ENCODE data around the gene SKAP2.

SKAP2 gene

DNA sequence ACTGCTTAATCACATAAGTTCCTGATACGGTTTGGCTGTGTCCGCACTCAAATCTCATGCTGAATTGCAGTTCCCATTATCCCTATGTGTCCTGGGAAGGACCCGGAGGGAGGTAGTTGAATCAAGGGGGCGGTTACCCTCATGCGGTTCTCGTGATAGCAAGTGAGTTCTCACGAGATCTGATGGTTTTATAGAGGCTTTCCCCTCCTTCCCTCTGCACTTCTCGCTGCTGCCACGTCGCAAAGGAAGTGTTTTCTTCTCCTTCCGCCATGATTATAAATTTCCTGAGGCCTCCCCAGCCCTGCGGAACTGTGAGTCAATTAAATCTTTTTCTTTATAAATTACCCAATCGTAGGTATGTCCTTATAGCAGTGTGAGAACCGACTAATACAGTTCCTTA is 226.2 kb downstream of the SKAP2 start:
- DNase-seq (ENCODE audit: low read depth in 2 of 2) = no peak

DNA sequence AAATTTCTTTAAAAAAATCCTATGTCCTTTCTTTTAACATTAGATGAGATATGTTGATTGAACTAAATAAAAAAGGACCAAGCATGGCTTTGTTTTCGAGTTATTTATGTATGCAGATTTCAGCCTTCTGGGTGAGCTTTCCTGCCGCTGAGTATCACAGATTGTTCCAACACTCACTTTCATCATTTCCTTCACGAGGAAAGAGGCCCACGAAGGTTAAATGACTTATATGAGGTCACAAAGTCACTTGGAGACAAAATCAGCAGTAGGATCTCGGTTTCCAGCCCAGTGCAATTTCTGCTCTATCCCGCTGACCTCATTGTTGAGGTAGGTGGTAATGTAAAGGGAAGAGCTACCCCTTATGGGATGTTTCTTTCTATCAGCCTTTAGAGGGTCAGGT is 226.8 kb downstream of the SKAP2 start:
- DNase-seq (ENCODE audit: low read depth in 2 of 2) = no peak

GRCh38 chr7:26636808-26637207 is 227.6 kb downstream of the SKAP2 start:
- no peak for DNase-seq (ENCODE audit: low read depth in 2 of 2)

- no peak for DNase-seq (ENCODE audit: low read depth in 2 of 2)
Observed at GRCh38 chr7:26633557-26633956, 230.8 kb downstream of the SKAP2 start.

GRCh38 chr7:26631601-26632000 is 232.8 kb downstream of the SKAP2 start:
- DNase-seq (ENCODE audit: low read depth in 2 of 2) = no peak

- DNase-seq (ENCODE audit: low read depth in 2 of 2) = no peak
Observed at GRCh38 chr7:26630941-26631580, 233.3 kb downstream of the SKAP2 start.

GRCh38 chr7:26630361-26630760 is 234.0 kb downstream of the SKAP2 start:
- no peak for DNase-seq (ENCODE audit: low read depth in 2 of 2)

GRCh38 chr7:26629696-26630095 is 234.7 kb downstream of the SKAP2 start:
- DNase-seq (ENCODE audit: low read depth in 2 of 2) = no peak

GRCh38 chr7:26627891-26628341 is 236.5 kb downstream of the SKAP2 start:
- DNase-seq (ENCODE audit: low read depth in 2 of 2) = no peak

DNA sequence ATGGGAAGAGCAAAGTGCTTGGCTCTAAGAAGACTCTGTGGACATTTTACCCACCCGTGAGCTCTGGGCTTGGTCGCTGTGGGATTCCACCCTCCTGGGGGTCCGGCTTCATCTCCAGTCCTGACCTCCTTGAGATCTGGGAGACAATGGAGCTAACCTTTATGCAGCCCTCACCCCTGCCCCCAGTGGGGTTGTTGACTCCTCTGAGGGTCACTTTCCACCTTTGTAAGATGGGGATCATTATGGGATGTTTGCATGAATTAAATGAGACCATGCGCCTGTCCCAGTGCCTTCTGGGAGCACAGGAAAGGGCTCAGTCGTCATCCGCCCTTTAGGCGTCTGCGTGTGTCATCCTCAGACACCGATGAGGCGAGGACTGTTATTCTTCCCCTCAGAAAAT is 237.2 kb downstream of the SKAP2 start:
- no peak for DNase-seq (ENCODE audit: low read depth in 2 of 2)

DNA sequence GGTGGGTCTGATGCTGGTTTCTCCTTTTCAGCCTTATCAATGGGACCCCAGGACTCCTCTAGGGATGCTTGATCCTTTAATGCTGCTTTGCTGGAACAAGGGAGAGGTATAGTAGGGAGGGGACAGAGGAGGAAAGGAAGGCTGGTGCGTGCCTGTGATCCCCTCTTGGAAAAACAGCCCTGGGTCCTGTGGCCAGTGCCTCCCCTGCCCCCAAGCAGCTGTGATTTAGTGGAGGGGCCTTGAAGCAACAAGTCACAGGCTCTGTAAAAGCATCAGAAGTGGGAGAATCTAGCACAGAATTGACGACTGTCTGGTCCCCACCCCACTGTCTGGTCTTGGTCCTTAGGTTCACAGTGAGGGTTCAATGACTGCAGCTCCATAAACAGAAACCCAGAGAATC is 237.7 kb downstream of the SKAP2 start:
- DNase-seq (ENCODE audit: low read depth in 2 of 2) = no peak

DNA sequence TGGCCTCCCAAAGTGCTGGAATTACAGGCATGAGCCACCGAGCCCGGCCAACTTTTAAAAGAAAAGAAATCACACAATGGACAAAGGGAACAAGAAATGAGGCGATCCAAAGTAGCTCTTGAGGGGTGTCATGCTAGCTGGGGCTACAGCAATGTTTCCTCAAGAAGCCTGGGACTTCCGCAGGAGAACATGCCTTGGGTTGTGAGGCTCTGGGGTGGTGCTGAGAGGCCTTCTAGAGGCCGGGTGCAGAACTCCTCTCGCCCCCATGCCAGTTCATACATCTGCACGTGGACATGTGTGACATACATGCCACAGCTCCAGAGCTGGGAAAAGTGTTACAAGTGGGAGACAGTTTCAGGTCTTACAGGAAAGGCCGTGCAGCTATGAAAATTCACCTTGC is 238.2 kb downstream of the SKAP2 start:
- no peak for DNase-seq (ENCODE audit: low read depth in 2 of 2)

DNA sequence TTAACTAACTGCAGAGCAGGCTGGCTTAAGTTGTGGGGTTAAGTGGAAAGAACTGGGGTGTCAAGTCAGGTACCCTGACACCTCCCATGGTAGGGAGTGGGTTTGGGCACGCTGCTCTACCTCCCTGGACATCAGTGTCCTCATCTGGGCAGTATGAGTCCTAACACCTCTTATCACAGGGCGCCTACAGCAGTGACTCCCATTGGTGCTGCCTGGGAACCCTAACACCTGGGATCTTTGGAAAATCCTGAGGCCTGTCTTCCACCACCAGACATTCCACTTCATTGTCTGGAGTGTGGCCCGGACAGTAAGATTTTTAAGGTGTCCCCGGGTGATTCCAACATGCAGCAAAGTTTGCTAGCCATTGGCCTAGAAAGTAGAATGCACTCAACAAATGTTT is 239.1 kb downstream of the SKAP2 start:
- no peak for DNase-seq (ENCODE audit: low read depth in 2 of 2)

DNA sequence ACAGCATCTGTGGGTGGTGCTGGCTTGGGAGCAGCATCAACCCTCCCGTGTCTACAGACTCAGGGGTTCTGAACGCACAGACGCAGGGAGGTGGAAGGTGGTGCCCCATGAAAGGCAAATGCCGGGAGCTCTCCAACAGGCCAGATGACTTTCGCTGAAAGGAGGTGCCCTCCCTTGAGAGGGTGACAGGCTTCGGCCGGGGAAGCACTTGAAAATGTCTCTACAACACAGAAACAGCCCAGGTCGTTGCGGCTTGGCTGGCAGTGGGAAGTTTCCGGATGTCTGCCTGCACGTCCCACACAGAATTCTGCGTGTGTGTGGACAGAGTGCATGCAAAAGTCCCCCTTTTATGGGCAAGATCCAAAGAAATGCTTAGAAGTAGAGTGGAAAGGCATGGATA is 239.6 kb downstream of the SKAP2 start:
- DNase-seq (ENCODE audit: low read depth in 2 of 2) = no peak

DNA sequence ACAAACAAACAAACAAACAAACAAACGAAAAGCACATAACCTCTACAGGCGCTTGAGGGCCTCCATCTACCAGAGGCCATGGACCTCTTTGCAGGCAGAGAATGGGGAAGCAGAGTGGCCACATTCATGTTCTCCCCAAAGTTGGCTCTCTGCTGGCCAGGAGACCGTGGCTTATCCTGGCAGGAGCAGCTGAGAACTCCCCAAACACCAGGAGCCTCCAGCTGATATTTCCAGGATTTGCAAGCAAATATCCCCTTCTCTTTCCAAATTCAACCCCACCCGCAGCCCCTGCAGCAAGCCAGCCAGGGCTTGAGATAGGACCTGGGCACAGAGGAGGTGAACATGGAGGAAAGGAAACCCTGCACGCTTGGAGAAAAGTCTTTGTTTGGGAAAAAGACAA is 240.0 kb downstream of the SKAP2 start:
- no peak for DNase-seq (ENCODE audit: low read depth in 2 of 2)

DNA sequence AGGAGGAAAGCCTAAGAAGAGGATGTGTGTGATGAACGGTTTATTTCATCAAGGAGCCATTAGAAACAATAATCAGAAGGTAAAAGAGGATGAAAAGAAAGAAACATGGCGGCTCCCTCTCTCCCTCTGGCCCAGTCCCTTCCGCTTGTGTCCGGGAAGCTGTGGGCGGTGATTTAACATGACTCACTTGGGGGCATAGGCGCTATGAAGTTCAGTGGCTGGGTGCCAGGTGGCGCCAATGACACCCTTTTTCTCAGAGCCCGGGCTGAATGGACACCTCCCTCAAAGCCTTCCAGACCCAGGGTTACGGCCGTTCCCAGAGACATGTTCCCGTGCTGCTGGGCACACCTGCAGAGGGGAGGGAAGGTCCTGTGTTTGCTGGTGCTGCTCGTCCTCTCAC is 244.0 kb downstream of the SKAP2 start:
- no peak for DNase-seq (ENCODE audit: low read depth in 2 of 2)

GRCh38 chr7:26619348-26619984 is 244.9 kb downstream of the SKAP2 start:
- no peak for DNase-seq (ENCODE audit: low read depth in 2 of 2)

GRCh38 chr7:26618898-26619297 is 245.5 kb downstream of the SKAP2 start:
- DNase-seq (ENCODE audit: low read depth in 2 of 2) = no peak

GRCh38 chr7:26618449-26618848 is 245.9 kb downstream of the SKAP2 start:
- DNase-seq (ENCODE audit: low read depth in 2 of 2) = no peak

Data from stimulated activated CD8-positive, alpha-beta memory T cell treated with anti-CD3 and anti-CD28 coated beads, Interleukin-7, amount 100 ng/mL, for 4 hours (primary cell).